ENCODE measurements around the gene CAMTA1.
A peak's percentile ranks its signal among the peaks of the same experiment; 100 is the strongest.

CAMTA1 gene

GRCh38 chr1:6873298-6874015, 88.2 kb downstream of the CAMTA1 start:
- no peak for DNase-seq (ENCODE audit: low read depth)

- DNase-seq (ENCODE audit: low read depth): no peak
Observed at GRCh38 chr1:6874298-6874697, 89.0 kb downstream of the CAMTA1 start.

GRCh38 chr1:6880951-6881690, 95.9 kb downstream of the CAMTA1 start:
- no peak for DNase-seq (ENCODE audit: low read depth)

GRCh38 chr1:6882414-6882813, 97.2 kb downstream of the CAMTA1 start:
- DNase-seq (ENCODE audit: low read depth): no peak

GRCh38 chr1:6884652-6885153, 99.4 kb downstream of the CAMTA1 start:
- DNase-seq (ENCODE audit: low read depth): no peak

GRCh38 chr1:6885426-6885825, 100.2 kb downstream of the CAMTA1 start:
- no peak for DNase-seq (ENCODE audit: low read depth)

- no peak for DNase-seq (ENCODE audit: low read depth)
Observed at GRCh38 chr1:6886523-6886922, 101.3 kb downstream of the CAMTA1 start.

GRCh38 chr1:6888268-6888667, 103.0 kb downstream of the CAMTA1 start:
- no peak for DNase-seq (ENCODE audit: low read depth)

- no peak for DNase-seq (ENCODE audit: low read depth)
Observed at GRCh38 chr1:6888870-6889269, 103.6 kb downstream of the CAMTA1 start.

- peak; percentile 14 for DNase-seq (ENCODE audit: low read depth)
Observed at GRCh38 chr1:6889875-6890480, 104.7 kb downstream of the CAMTA1 start.

GRCh38 chr1:6890686-6891085, 105.4 kb downstream of the CAMTA1 start:
- DNase-seq (ENCODE audit: low read depth): no peak

GRCh38 chr1:6891781-6892579, 106.7 kb downstream of the CAMTA1 start:
- DNase-seq (ENCODE audit: low read depth): no peak

- no peak for DNase-seq (ENCODE audit: low read depth)
Observed at GRCh38 chr1:6893388-6893787, 108.1 kb downstream of the CAMTA1 start.

- DNase-seq (ENCODE audit: low read depth): no peak
Observed at GRCh38 chr1:6897138-6897537, 111.9 kb downstream of the CAMTA1 start.

GRCh38 chr1:6898974-6899539, 113.8 kb downstream of the CAMTA1 start:
- no peak for DNase-seq (ENCODE audit: low read depth)

- no peak for DNase-seq (ENCODE audit: low read depth)
Observed at GRCh38 chr1:6899621-6900020, 114.4 kb downstream of the CAMTA1 start.

- DNase-seq (ENCODE audit: low read depth): no peak
Observed at GRCh38 chr1:6902153-6902552, 116.9 kb downstream of the CAMTA1 start.

- no peak for DNase-seq (ENCODE audit: low read depth)
Observed at GRCh38 chr1:6904476-6905170, 119.4 kb downstream of the CAMTA1 start.

- no peak for DNase-seq (ENCODE audit: low read depth)
Observed at GRCh38 chr1:6905331-6905730, 120.1 kb downstream of the CAMTA1 start.

- no peak for DNase-seq (ENCODE audit: low read depth)
Observed at GRCh38 chr1:6905790-6906189, 120.5 kb downstream of the CAMTA1 start.

- no peak for DNase-seq (ENCODE audit: low read depth)
Observed at GRCh38 chr1:6906783-6907182, 121.5 kb downstream of the CAMTA1 start.
